H9 (cell line): Measurements from ENCODE around the gene SLC4A11. TPM values are rescaled to one million over a fixed set of nuclear protein-coding genes. Genes with fewer than 3 reads are reported as not detected.

Experiments used
- DNase-seq: peaks from one replicate; pipeline ENCODE4 v3.0.0-alpha.2; 2017
- H2AFZ ChIP-seq: one replicate; pipeline ENCODE4 v1.6.1; 2013; ENCODE audit warnings: mild to moderate bottlenecking, low read length, control low read depth, moderate library complexity
- H2AK5ac ChIP-seq: 2 replicates; pipeline ENCODE4 v1.6.1; 2013; ENCODE audit warnings: low read length, control low read depth, mixed read lengths; ENCODE audit not compliant: insufficient read length
- H2BK120ac ChIP-seq: one replicate; pipeline ENCODE4 v1.6.1; 2013; ENCODE audit warnings: low read depth, mild to moderate bottlenecking, low read length, control low read depth, inconsistent platforms; ENCODE audit not compliant: poor library complexity, severe bottlenecking
- H2BK12ac ChIP-seq: 2 replicates; pipeline ENCODE4 v1.6.1; 2013; ENCODE audit warnings: low read length, control low read depth, mixed read lengths, low read depth; ENCODE audit not compliant: insufficient read length
- H2BK15ac ChIP-seq: 2 replicates; pipeline ENCODE4 v1.6.1; 2013; ENCODE audit warnings: low read depth, low read length, control low read depth
- H2BK20ac ChIP-seq: one replicate; pipeline ENCODE4 v1.6.1; 2013; ENCODE audit warnings: low read depth, mild to moderate bottlenecking, low read length, control low read depth, inconsistent platforms; ENCODE audit not compliant: poor library complexity, severe bottlenecking
- H2BK5ac ChIP-seq: 2 replicates; pipeline ENCODE4 v1.6.1; 2013; ENCODE audit warnings: low read length, control low read depth, mixed read lengths; ENCODE audit not compliant: insufficient read length
- H3K14ac ChIP-seq: 2 replicates; pipeline ENCODE4 v1.6.1; 2013; ENCODE audit warnings: low read length, control low read depth; ENCODE audit not compliant: insufficient read depth
- H3K18ac ChIP-seq: 2 replicates; pipeline ENCODE4 v1.6.1; 2013; ENCODE audit warnings: low read depth, mild to moderate bottlenecking, mixed read lengths, low read length, control low read depth; ENCODE audit not compliant: insufficient read length
- H3K23ac ChIP-seq: 2 replicates; pipeline ENCODE4 v1.6.1; 2013; ENCODE audit warnings: low read length, control low read depth, mixed read lengths, low read depth; ENCODE audit not compliant: insufficient read length
- H3K23me2 ChIP-seq: 2 replicates; pipeline ENCODE4 v1.6.1; 2013; ENCODE audit warnings: low read depth, mild to moderate bottlenecking, mixed read lengths, low read length, control low read depth; ENCODE audit not compliant: insufficient read length, poor library complexity, severe bottlenecking
- H3K27ac ChIP-seq: 2 replicates; pipeline ENCODE4 v1.5.1; 2013; ENCODE audit warnings: low read length, control low read depth, mixed read lengths, low read depth; ENCODE audit not compliant: insufficient read length
- H3K27me3 ChIP-seq: 2 replicates; pipeline ENCODE4 v1.6.1; 2013; ENCODE audit warnings: low read length, control low read depth, inconsistent platforms; ENCODE audit not compliant: insufficient read depth
- H3K4ac ChIP-seq: 2 replicates; pipeline ENCODE4 v1.6.1; 2013; ENCODE audit warnings: low read depth, mild to moderate bottlenecking, control low read depth, inconsistent platforms, low read length, moderate library complexity
- H3K4me1 ChIP-seq: 2 replicates; pipeline ENCODE4 v1.6.1; 2013; ENCODE audit warnings: low read length, control low read depth, inconsistent platforms; ENCODE audit not compliant: insufficient read depth
- H3K4me2 ChIP-seq: 2 replicates; pipeline ENCODE4 v1.6.1; 2013; ENCODE audit warnings: low read length, control low read depth, mixed read lengths; ENCODE audit not compliant: insufficient read length, insufficient read depth
- H3K56ac ChIP-seq: 2 replicates; pipeline ENCODE4 v1.6.1; 2013; ENCODE audit warnings: low read depth, mild to moderate bottlenecking, mixed read lengths, low read length, control low read depth; ENCODE audit not compliant: insufficient read length
- H3K79me1 ChIP-seq: 2 replicates; pipeline ENCODE4 v1.6.1; 2013; ENCODE audit warnings: low read depth, mild to moderate bottlenecking, moderate library complexity, low read length, control low read depth, inconsistent platforms; ENCODE audit not compliant: insufficient read depth, poor library complexity, severe bottlenecking
- H3K79me2 ChIP-seq: 2 replicates; pipeline ENCODE4 v1.6.1; 2013; ENCODE audit warnings: low read length, control low read depth, inconsistent platforms; ENCODE audit not compliant: insufficient read depth
- H3K9ac ChIP-seq: 2 replicates; pipeline ENCODE4 v1.6.1; 2013; ENCODE audit warnings: low read length, control low read depth, mixed read lengths; ENCODE audit not compliant: insufficient read length; ENCODE audit errors: extremely low read depth
- H3K9me3 ChIP-seq: one replicate; pipeline ENCODE4 v1.6.1; 2013; ENCODE audit warnings: low read depth, low read length, inconsistent platforms; ENCODE audit not compliant: control insufficient read depth
- H3T11ph ChIP-seq: one replicate; pipeline ENCODE4 v1.6.1; 2013; ENCODE audit warnings: mild to moderate bottlenecking, low read length, control low read depth, inconsistent platforms
- H4K20me1 ChIP-seq: one replicate; pipeline ENCODE4 v1.6.1; 2013; ENCODE audit not compliant: control insufficient read depth, insufficient read length, insufficient read depth
- H4K5ac ChIP-seq: 2 replicates; pipeline ENCODE4 v1.6.1; 2013; ENCODE audit warnings: low read depth, mild to moderate bottlenecking, mixed read lengths, low read length, control low read depth; ENCODE audit not compliant: insufficient read length
- H4K8ac ChIP-seq: replicated peaks from 2 replicates; pipeline ENCODE4 v1.6.1; 2013; ENCODE audit warnings: low read length, control low read depth, mixed read lengths, low read depth; ENCODE audit not compliant: insufficient read length
- H4K91ac ChIP-seq: 2 replicates; pipeline ENCODE4 v1.6.1; 2013; ENCODE audit warnings: low read depth, mild to moderate bottlenecking, moderate library complexity, mixed read lengths, low read length, control low read depth; ENCODE audit not compliant: insufficient read length
- H3K27ac Mint-ChIP-seq, 3 experiments: 2 replicates in 2 of 3; 3 replicates in 1 of 3; pipeline ENCODE4 v1.8.0; 2020 to 2021; ENCODE audit warnings: mixed read lengths in 3 of 3, mild to moderate bottlenecking in 1 of 3, moderate library complexity in 1 of 3
- H3K27me3 Mint-ChIP-seq: 2 replicates; pipeline ENCODE4 v1.8.0; 2021; ENCODE audit warnings: low read depth, mild to moderate bottlenecking, moderate library complexity, mixed read lengths
- H3K36me3 Mint-ChIP-seq, 3 experiments: 2 replicates in 2 of 3; 3 replicates in 1 of 3; pipeline ENCODE4 v1.8.0; 2020 to 2021; ENCODE audit warnings: low read depth in 3 of 3, mixed read lengths in 3 of 3; ENCODE audit not compliant: insufficient read depth in 1 of 3
- H3K4me1 Mint-ChIP-seq, 2 experiments: 2 replicates each; pipeline ENCODE4 v1.8.0; 2020; ENCODE audit warnings: mixed read lengths in 2 of 2
- H3K4me3 Mint-ChIP-seq, 2 experiments: 2 replicates in 1 of 2; 3 replicates in 1 of 2; pipeline ENCODE4 v1.8.0; 2020 to 2021; ENCODE audit warnings: mild to moderate bottlenecking in 2 of 2, mixed read lengths in 2 of 2, moderate library complexity in 1 of 2
- H3K9me3 Mint-ChIP-seq, 2 experiments: 2 replicates in 1 of 2; 3 replicates in 1 of 2; pipeline ENCODE4 v1.8.0; 2020; ENCODE audit warnings: mild to moderate bottlenecking in 2 of 2, mixed read lengths in 2 of 2, moderate library complexity in 1 of 2
- CTCF ChIP-seq: fragments of 200-600 bp; sonication (generic); conservative IDR thresholded peaks from 3 replicates; pipeline ENCODE4 v1.8.0; 2021; ENCODE audit warnings: antibody characterized with exemption, mild to moderate bottlenecking
- WGBS: extraction: QIAGEN DNeasy Blood & Tissue Kit; methylation state at CpG from one replicate; pipeline ENCODE4 v1.1.7; 2013; ENCODE audit warnings: missing lambda C conversion rate, low lambda C conversion rate, mixed read lengths; ENCODE audit not compliant: insufficient read length; ENCODE audit errors: extremely low coverage; 5-methylcytosine and 5-hydroxymethylcytosine counted together
- total RNA-seq: library from RNA; stranded (reverse); gene quantifications from 2 replicates; pipeline ENCODE4 v1.2.1, GENCODE V29; 2021

Gene SLC4A11
- total RNA-seq, 1 experiment from 2014 or later = 29.4 TPM

- Mint-ChIP-seq H3K9me3 (no peaks in the 10 kb centered on the region), H3K36me3 (peaks cover 16 to 28% (median 17%) of the 10 kb centered on the region in 3 experiments; a peak in 6 of 7 replicates), H3K27ac (no peak overlapping the region), H3K4me1 (peaks cover 10 to 18% of the 10 kb centered on the region in 2 experiments; a peak in 3 of 4 replicates), H3K27me3 (no peaks in the 10 kb centered on the region), H3K4me3 (peak overlapping the region; percentile 92 to 98)
- Histone ChIP-seq H3K4ac (no peak overlapping the region), H4K20me1 (peaks cover 4% of the 10 kb centered on the region), H3K56ac (no peak overlapping the region), H2BK20ac (no peak overlapping the region), H3K9ac (peak overlapping the region; percentile 24), H3K79me2 (peaks cover 9% of the 10 kb centered on the region; the same call in 1 of the 2 replicates), H2BK12ac (no peak overlapping the region), H3K14ac (no peak overlapping the region), H3K9me3 (no peaks in the 10 kb centered on the region), H4K8ac (no peak overlapping the region), H2AFZ (no peak overlapping the region), H3K27ac (no peak overlapping the region), H2BK5ac (no peak overlapping the region), H3K27me3 (no peaks in the 10 kb centered on the region), H3K23me2 (peaks cover 14% of the 10 kb centered on the region), H3T11ph (no peak overlapping the region), H2BK15ac (no peak overlapping the region), H3K4me1 (no peaks in the 10 kb centered on the region), H3K18ac (no peak overlapping the region), H2BK120ac (no peak overlapping the region), H3K23ac (no peak overlapping the region), H2AK5ac (no peak overlapping the region), H3K4me2 (peak overlapping the region; percentile 95), H4K5ac (no peak overlapping the region), H3K79me1 (peaks cover 2% of the 10 kb centered on the region), H4K91ac (no peak overlapping the region)
- WGBS = no CpG with 5 or more reads among the region's 2 CpGs
- no peak for DNase-seq
- no peak for TF ChIP-seq CTCF
Observed at GRCh38 chr20:3210346-3210745, 28.6 kb downstream of the SLC4A11 start.
